CD14-positive monocyte (primary cell): ENCODE measurements around the gene RNASE7. TPM values are rescaled to one million over a fixed set of nuclear protein-coding genes. Genes with fewer than 3 reads are reported as not detected.
"Not testable (repeated sequence)": the region's sequence is repeated elsewhere in the genome, so short reads cannot be mapped to it uniquely, and the experiment has no call there.

Experiments
- DNase-seq, 3 donors: peaks; one replicate each; pipeline ENCODE4 v3.0.0-alpha.2; 2011 to 2022
- H2AFZ ChIP-seq: 2 replicates; pipeline ENCODE4 v1.6.0; 2012; ENCODE audit warnings: mild to moderate bottlenecking, low read depth, low read length, inconsistent platforms; ENCODE audit not compliant: insufficient read depth, poor library complexity, severe bottlenecking
- H3K27ac ChIP-seq, 2 donors: 1 replicate in 1 of 2; 2 replicates in 1 of 2; pipeline ENCODE4 v1.5.1; 2012 to 2013; ENCODE audit warnings: low read length in 2 of 2, control low read depth in 1 of 2, inconsistent platforms in 1 of 2, low read depth in 1 of 2, mild to moderate bottlenecking in 1 of 2
- H3K27me3 ChIP-seq, 2 donors: one replicate each; pipeline versions ENCODE4 v1.6.0 to v1.6.1; 2011 to 2013; ENCODE audit warnings: low read length in 2 of 2; ENCODE audit not compliant: control insufficient read depth in 2 of 2, insufficient read depth in 2 of 2
- H3K36me3 ChIP-seq, 2 donors: replicated peaks in 1 of 2; 1 replicate in 1 of 2; 2 replicates in 1 of 2; pipeline versions ENCODE4 v1.5.1 to v1.6.1; 2012 to 2013; ENCODE audit warnings: low read length in 2 of 2, control low read depth in 1 of 2, inconsistent platforms in 1 of 2, mild to moderate bottlenecking in 1 of 2; ENCODE audit not compliant: insufficient read depth in 2 of 2, control insufficient read depth in 1 of 2
- H3K4me1 ChIP-seq, 2 donors: 1 replicate in 1 of 2; 2 replicates in 1 of 2; pipeline versions ENCODE4 v1.5.1 to v1.6.1; 2012 to 2013; ENCODE audit warnings: low read length in 2 of 2, control low read depth in 1 of 2, inconsistent platforms in 1 of 2, mild to moderate bottlenecking in 1 of 2, moderate library complexity in 1 of 2; ENCODE audit not compliant: insufficient read depth in 2 of 2, control insufficient read depth in 1 of 2
- H3K4me2 ChIP-seq: replicated peaks from 2 replicates; pipeline ENCODE3; 2012; ENCODE audit warnings: low read length, moderate library complexity, mild to moderate bottlenecking; ENCODE audit not compliant: poor library complexity, severe bottlenecking; ENCODE audit errors: extremely low read depth
- H3K4me3 ChIP-seq, 3 experiments: fragments of 200-600 bp in 1 of 3; sonication (generic) in 1 of 3; replicated peaks in 1 of 3; 1 replicate in 2 of 3; 2 replicates in 1 of 3; pipeline ENCODE4 v1.5.1; 2011 to 2013; ENCODE audit warnings: low read length in 3 of 3, mild to moderate bottlenecking in 3 of 3, control low read depth in 2 of 3, low read depth in 2 of 3, inconsistent platforms in 1 of 3, moderate library complexity in 1 of 3
- H3K79me2 ChIP-seq: 2 replicates; pipeline ENCODE4 v1.6.0; 2012; ENCODE audit warnings: mild to moderate bottlenecking, control low read depth, inconsistent platforms, low read length, moderate library complexity; ENCODE audit not compliant: insufficient read depth
- H3K9ac ChIP-seq: 2 replicates; pipeline ENCODE4 v1.6.0; 2017; ENCODE audit warnings: low read length, mild to moderate bottlenecking; ENCODE audit not compliant: insufficient read depth, poor library complexity, severe bottlenecking
- H3K9me3 ChIP-seq, 2 donors: replicated peaks in 1 of 2; 1 replicate in 1 of 2; 2 replicates in 1 of 2; pipeline versions ENCODE4 v1.5.1 to v1.6.1; 2012 to 2013; ENCODE audit warnings: low read length in 2 of 2, control low read depth in 1 of 2; ENCODE audit not compliant: control insufficient read depth in 1 of 2, insufficient read depth in 1 of 2
- H4K20me1 ChIP-seq: 2 replicates; pipeline ENCODE4 v1.6.0; 2012; ENCODE audit warnings: mild to moderate bottlenecking, low read length, control low read depth, moderate library complexity; ENCODE audit not compliant: insufficient read depth
- H3K27ac Mint-ChIP-seq, 7 donors: one replicate each; pipeline ENCODE4 v1.8.0; 2020; ENCODE audit warnings: mild to moderate bottlenecking in 7 of 7, mixed read lengths in 7 of 7, moderate library complexity in 6 of 7, inconsistent platforms in 2 of 7
- H3K27me3 Mint-ChIP-seq, 3 donors: one replicate each; pipeline ENCODE4 v1.8.0; 2021 to 2022; ENCODE audit warnings: low read depth in 3 of 3, mild to moderate bottlenecking in 3 of 3, mixed read lengths in 3 of 3, moderate library complexity in 3 of 3, inconsistent platforms in 1 of 3
- H3K36me3 Mint-ChIP-seq, 2 donors: one replicate each; pipeline ENCODE4 v1.8.0; 2020; ENCODE audit warnings: mixed read lengths in 2 of 2, inconsistent platforms in 1 of 2, mild to moderate bottlenecking in 1 of 2
- H3K4me1 Mint-ChIP-seq: one replicate; pipeline ENCODE4 v1.8.0; 2020; ENCODE audit warnings: mild to moderate bottlenecking, mixed read lengths
- H3K4me3 Mint-ChIP-seq, 2 donors: one replicate each; pipeline ENCODE4 v1.8.0; 2020; ENCODE audit warnings: mild to moderate bottlenecking in 2 of 2, mixed read lengths in 2 of 2, moderate library complexity in 1 of 2
- H3K9me3 Mint-ChIP-seq, 7 donors: one replicate each; pipeline ENCODE4 v1.8.0; 2020 to 2022; ENCODE audit warnings: mixed read lengths in 7 of 7, mild to moderate bottlenecking in 6 of 7, moderate library complexity in 6 of 7, inconsistent platforms in 2 of 7
- CTCF ChIP-seq: fragments of 200-600 bp; IDR thresholded peaks from one replicate; pipeline ENCODE4 v1.8.0; 2022; ENCODE audit warnings: antibody characterized with exemption, mild to moderate bottlenecking
- WGBS: methylation state at CpG from one replicate; pipeline ENCODE4 v1.1.5; 2013; ENCODE audit warnings: missing lambda C conversion rate; ENCODE audit not compliant: insufficient coverage; 5-methylcytosine and 5-hydroxymethylcytosine counted together
- intact Hi-C, 2 donors: fragments of 100-400 bp; cut with micrococcal nuclease; formaldehyde crosslinking; loops; one replicate each; pipeline versions ENCODE4 v1.15.0 to v1.15.1; 2023
- polyA plus RNA-seq, 3 donors: library from polyadenylated mRNA; depleted of rRNA in 1 of 3; unstranded in 2 of 3; stranded (reverse) in 1 of 3; fragments of 300-500 nt in 2 of 3; fragments of >200 nt in 1 of 3; fragmentation: Illumina TruSeq in 2 of 3; gene quantifications; 1 replicate in 2 of 3; 2 replicates in 1 of 3; pipeline ENCODE4 v1.2.3, GENCODE V29; 2012 to 2021

Gene RNASE7
- polyA plus RNA-seq, 3 donors, result not detected

- H4K20me1 ChIP-seq, result no peaks in the 10 kb centered on the region
- no peaks in the 10 kb centered on the region for H3K79me2 ChIP-seq
- H3K4me1 ChIP-seq, result no peaks in the 10 kb centered on the region
- Mint-ChIP-seq H3K27me3 (peaks cover 0 to 3% (median 0%) of the 10 kb centered on the region in 3 donors), H3K4me3 (no peak overlapping the region), H3K27ac (no peak overlapping the region), H3K4me1 (no peaks in the 10 kb centered on the region), H3K36me3 (no peaks in the 10 kb centered on the region), H3K9me3 (peaks cover 0 to 1% (median 0%) of the 10 kb centered on the region in 7 donors)
- H2AFZ ChIP-seq, result no peak overlapping the region
- no peak overlapping the region for H3K4me2 ChIP-seq
- 100% methylated on average over 7 of the region's 14 CpGs for WGBS
- H3K4me3 ChIP-seq, result no peak overlapping the region
- no peaks in the 10 kb centered on the region for H3K27me3 ChIP-seq
- no peaks in the 10 kb centered on the region for H3K9me3 ChIP-seq
- no peak overlapping the region for H3K27ac ChIP-seq
- no peak overlapping the region for H3K9ac ChIP-seq
- intact Hi-C loops, result no loop called here
- no peaks in the 10 kb centered on the region for H3K36me3 ChIP-seq
- no peak for TF ChIP-seq CTCF
- no peak for DNase-seq
Observed at GRCh38 chr14:21003788-21004346, 38.3 kb upstream of the RNASE7 start.

GRCh38 chr14:21009721-21010120, 32.4 kb upstream of the RNASE7 start:
- not testable (repeated sequence) for H4K20me1 ChIP-seq, H3K4me2 ChIP-seq, H3K9me3 ChIP-seq, H3K4me3 ChIP-seq, H3K27me3 ChIP-seq, H3K27ac ChIP-seq, H3K36me3 ChIP-seq, H3K79me2 ChIP-seq, H3K4me1 Mint-ChIP-seq, H3K36me3 Mint-ChIP-seq, H3K4me1 ChIP-seq, H3K9me3 Mint-ChIP-seq, H3K9ac ChIP-seq, H3K4me3 Mint-ChIP-seq, DNase-seq, H2AFZ ChIP-seq, H3K27ac Mint-ChIP-seq
- H3K27me3 Mint-ChIP-seq, result peaks cover 11 to 16% (median 15%) of the 10 kb centered on the region in 3 donors
- intact Hi-C loops, result loop anchor here in 1 of 2 donors (5.0 to 10.0 kb wide), 3 partner anchors 55 to 98 kb away; no protein-coding TSS in a partner anchor
- WGBS, result no CpG with 5 or more reads among the region's 3 CpGs
